Measurements from ENCODE around the gene PPARGC1A. TPM values are rescaled to one million over a fixed set of nuclear protein-coding genes. Genes with fewer than 3 reads are reported as not detected.

PPARGC1A gene
- total and polyA plus RNA-seq, 9 donors = 0.38 to 6.3 (median 2.2) TPM

GRCh38 chr4:23909671-23910070 is 19.8 kb upstream of the PPARGC1A start:
- WGBS, 3 donors = 11 to 14% (median 14%) methylated on average over 1 of the region's 1 CpG
- Histone ChIP-seq H3K4me1 (ENCODE audit: insufficient read depth) (no peaks in the 10 kb centered on the region), H3K27ac (no peak overlapping the region), H3K27me3 (no peaks in the 10 kb centered on the region), H3K9me3 (no peaks in the 10 kb centered on the region), H3K4me3 (no peak overlapping the region), H3K36me3 (no peaks in the 10 kb centered on the region)
- intact Hi-C loops (cut with DNase I) = no loop called here
- DNase-seq = no peak
- no peak for TF ChIP-seq POLR2A (IDR thresholded peaks at IDR 0.05)
- TF ChIP-seq CTCF (IDR thresholded peaks at IDR 0.05) = no peak
- no peak for TF ChIP-seq EP300 (IDR thresholded peaks at IDR 0.05)

- Histone ChIP-seq H3K27me3 (no peaks in the 10 kb centered on the region), H3K4me1 (ENCODE audit: insufficient read depth) (no peaks in the 10 kb centered on the region), H3K36me3 (no peaks in the 10 kb centered on the region), H3K9me3 (no peaks in the 10 kb centered on the region), H3K4me3 (no peak overlapping the region), H3K27ac (no peak overlapping the region)
- 62 to 73% (median 66%) methylated on average over 3 of the region's 3 CpGs for WGBS, 3 donors
- intact Hi-C loops (cut with DNase I) = no loop called here
- no peak for DNase-seq
- TF ChIP-seq CTCF (IDR thresholded peaks at IDR 0.05) (no peak), POLR2A (IDR thresholded peaks at IDR 0.05) (no peak), EP300 (IDR thresholded peaks at IDR 0.05) (no peak)
Measured at GRCh38 chr4:23906839-23907238, 17.0 kb upstream of the PPARGC1A start.

GRCh38 chr4:23904639-23905071 is 14.8 kb upstream of the PPARGC1A start:
- intact Hi-C loops (cut with DNase I) = no loop called here
- no peak for DNase-seq
- H3K27me3 ChIP-seq = no peaks in the 10 kb centered on the region
- no peaks in the 10 kb centered on the region for H3K9me3 ChIP-seq
- no peaks in the 10 kb centered on the region for H3K4me1 ChIP-seq (ENCODE audit: insufficient read depth)
- H3K27ac ChIP-seq = no peak overlapping the region
- no peak for TF ChIP-seq POLR2A (IDR thresholded peaks at IDR 0.05)
- TF ChIP-seq EP300 (IDR thresholded peaks at IDR 0.05) = no peak
- TF ChIP-seq CTCF (IDR thresholded peaks at IDR 0.05) = no peak
- no peaks in the 10 kb centered on the region for H3K36me3 ChIP-seq
- H3K4me3 ChIP-seq = no peak overlapping the region
- 75 to 78% (median 75%) methylated on average over 5 of the region's 5 CpGs for WGBS, 3 donors

GRCh38 chr4:23903859-23904438 is 14.1 kb upstream of the PPARGC1A start:
- intact Hi-C loops (cut with DNase I) = no loop called here
- TF ChIP-seq CTCF (IDR thresholded peaks at IDR 0.05) = no peak
- no peak for TF ChIP-seq POLR2A (IDR thresholded peaks at IDR 0.05)
- no peak for TF ChIP-seq EP300 (IDR thresholded peaks at IDR 0.05)
- H3K27ac ChIP-seq = no peak overlapping the region
- H3K4me1 ChIP-seq (ENCODE audit: insufficient read depth) = no peaks in the 10 kb centered on the region
- no peaks in the 10 kb centered on the region for H3K36me3 ChIP-seq
- DNase-seq = no peak
- WGBS, 3 donors = 49 to 55% (median 55%) methylated on average over 7 of the region's 7 CpGs
- H3K4me3 ChIP-seq = no peak overlapping the region
- no peaks in the 10 kb centered on the region for H3K27me3 ChIP-seq
- no peaks in the 10 kb centered on the region for H3K9me3 ChIP-seq

Data from ovary (tissue), 9 donors.